DND-41 (cell line): ENCODE data around the gene PAK2.

Experiments
- ATAC-seq: fragments of 200-7000 bp; cut with Tn5 transposase; 3 replicates; pipeline ENCODE4 v1.9.1; 2021; ENCODE audit warnings: low read depth; ENCODE audit not compliant: insufficient read depth
- DNase-seq: peaks from one replicate; pipeline ENCODE4 v3.0.0-alpha.2; 2020
- H2AFZ ChIP-seq: 2 replicates; pipeline ENCODE4 v1.6.0; 2012; ENCODE audit warnings: low read depth, low read length
- H3K27ac ChIP-seq: 2 replicates; pipeline ENCODE4 v1.5.1; 2012; ENCODE audit warnings: low read length, inconsistent platforms
- H3K27me3 ChIP-seq: fragments of 200-600 bp; sonication (generic); 2 replicates; pipeline ENCODE4 v1.6.0; 2012; ENCODE audit warnings: low read length, mild to moderate bottlenecking, inconsistent platforms; ENCODE audit not compliant: insufficient read depth, poor library complexity
- H3K36me3 ChIP-seq: 2 replicates; pipeline ENCODE4 v1.5.1; 2012; ENCODE audit warnings: low read length, inconsistent platforms; ENCODE audit not compliant: insufficient read depth
- H3K4me1 ChIP-seq: 2 replicates; pipeline ENCODE4 v1.5.1; 2012; ENCODE audit warnings: mild to moderate bottlenecking, low read length; ENCODE audit not compliant: insufficient read depth
- H3K4me2 ChIP-seq: 2 replicates; pipeline ENCODE4 v1.6.0; 2012; ENCODE audit warnings: mild to moderate bottlenecking, moderate library complexity, low read length, inconsistent platforms; ENCODE audit not compliant: insufficient read depth
- H3K4me3 ChIP-seq, 2 experiments: fragments of 200-600 bp in 1 of 2; shearing (Covaris generic) in 1 of 2; 2 replicates each; pipeline ENCODE4 v1.5.1; 2012 to 2016; ENCODE audit warnings: inconsistent platforms in 2 of 2, low read length in 2 of 2, mild to moderate bottlenecking in 2 of 2, low read depth in 1 of 2, moderate library complexity in 1 of 2
- H3K79me2 ChIP-seq: 2 replicates; pipeline ENCODE4 v1.6.0; 2012; ENCODE audit warnings: low read length, inconsistent platforms; ENCODE audit not compliant: insufficient read depth
- H3K9ac ChIP-seq: 2 replicates; pipeline ENCODE4 v1.6.0; 2012; ENCODE audit warnings: low read depth, mild to moderate bottlenecking, inconsistent platforms, low read length, moderate library complexity
- H3K9me3 ChIP-seq: 2 replicates; pipeline ENCODE4 v1.5.1; 2012; ENCODE audit warnings: low read length, moderate library complexity, mild to moderate bottlenecking, inconsistent platforms; ENCODE audit not compliant: insufficient read depth, severe bottlenecking
- H4K20me1 ChIP-seq: 2 replicates; pipeline ENCODE4 v1.6.0; 2012; ENCODE audit warnings: low read length; ENCODE audit not compliant: insufficient read depth
- EZH2 ChIP-seq: IDR thresholded peaks from 3 replicates; pipeline ENCODE4 v1.6.1; 2012; ENCODE audit warnings: borderline replicate concordance, low read depth, mild to moderate bottlenecking, moderate library complexity, low read length, inconsistent platforms; ENCODE audit not compliant: severe bottlenecking
- TF ChIP-seq, protein P1 (sequence below): IDR thresholded peaks from 2 replicates; pipeline ENCODE4 v1.5.1; 2012; ENCODE audit warnings: borderline replicate concordance, low read length, moderate library complexity, mild to moderate bottlenecking; ENCODE audit not compliant: poor library complexity, severe bottlenecking; ENCODE audit errors: extremely low read depth

Gene PAK2

DNA sequence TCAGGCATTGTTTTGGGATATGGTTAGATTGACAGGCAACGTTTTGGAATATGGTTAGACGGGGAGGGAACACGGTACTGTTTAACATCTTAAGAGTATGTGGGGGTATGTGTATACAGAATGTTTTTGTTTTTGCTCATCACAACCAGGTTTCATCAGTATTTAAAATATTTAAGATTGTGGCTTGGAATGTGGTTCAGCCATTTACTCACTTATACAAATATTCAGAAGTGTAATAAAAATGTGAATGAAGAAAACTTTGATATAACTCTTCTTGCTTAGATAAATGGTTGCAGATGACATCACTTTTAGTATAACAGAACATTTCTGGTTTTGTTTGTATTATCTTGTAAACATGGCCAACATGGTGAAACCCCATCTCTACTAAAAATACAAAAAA, 3.9 kb upstream of the PAK2 start:
- Histone ChIP-seq H3K9me3 (no peaks in the 10 kb centered on the region), H3K4me3 (no peak overlapping the region), H3K4me1 (peaks cover 5% of the 10 kb centered on the region; the same call in 1 of the 2 replicates), H3K4me2 (no peak overlapping the region), H3K27ac (no peak overlapping the region), H4K20me1 (peaks cover 4% of the 10 kb centered on the region; the same call in 1 of the 2 replicates), H3K27me3 (no peaks in the 10 kb centered on the region), H3K79me2 (peaks cover 11% of the 10 kb centered on the region), H3K36me3 (peaks cover 26% of the 10 kb centered on the region), H3K9ac (no peak overlapping the region), H2AFZ (no peak overlapping the region)
- TF ChIP-seq, protein P1, sequence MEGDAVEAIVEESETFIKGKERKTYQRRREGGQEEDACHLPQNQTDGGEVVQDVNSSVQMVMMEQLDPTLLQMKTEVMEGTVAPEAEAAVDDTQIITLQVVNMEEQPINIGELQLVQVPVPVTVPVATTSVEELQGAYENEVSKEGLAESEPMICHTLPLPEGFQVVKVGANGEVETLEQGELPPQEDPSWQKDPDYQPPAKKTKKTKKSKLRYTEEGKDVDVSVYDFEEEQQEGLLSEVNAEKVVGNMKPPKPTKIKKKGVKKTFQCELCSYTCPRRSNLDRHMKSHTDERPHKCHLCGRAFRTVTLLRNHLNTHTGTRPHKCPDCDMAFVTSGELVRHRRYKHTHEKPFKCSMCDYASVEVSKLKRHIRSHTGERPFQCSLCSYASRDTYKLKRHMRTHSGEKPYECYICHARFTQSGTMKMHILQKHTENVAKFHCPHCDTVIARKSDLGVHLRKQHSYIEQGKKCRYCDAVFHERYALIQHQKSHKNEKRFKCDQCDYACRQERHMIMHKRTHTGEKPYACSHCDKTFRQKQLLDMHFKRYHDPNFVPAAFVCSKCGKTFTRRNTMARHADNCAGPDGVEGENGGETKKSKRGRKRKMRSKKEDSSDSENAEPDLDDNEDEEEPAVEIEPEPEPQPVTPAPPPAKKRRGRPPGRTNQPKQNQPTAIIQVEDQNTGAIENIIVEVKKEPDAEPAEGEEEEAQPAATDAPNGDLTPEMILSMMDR, result no peak
- TF ChIP-seq EZH2, result no peak
- ATAC-seq (no peak), DNase-seq (no peak)

DNA sequence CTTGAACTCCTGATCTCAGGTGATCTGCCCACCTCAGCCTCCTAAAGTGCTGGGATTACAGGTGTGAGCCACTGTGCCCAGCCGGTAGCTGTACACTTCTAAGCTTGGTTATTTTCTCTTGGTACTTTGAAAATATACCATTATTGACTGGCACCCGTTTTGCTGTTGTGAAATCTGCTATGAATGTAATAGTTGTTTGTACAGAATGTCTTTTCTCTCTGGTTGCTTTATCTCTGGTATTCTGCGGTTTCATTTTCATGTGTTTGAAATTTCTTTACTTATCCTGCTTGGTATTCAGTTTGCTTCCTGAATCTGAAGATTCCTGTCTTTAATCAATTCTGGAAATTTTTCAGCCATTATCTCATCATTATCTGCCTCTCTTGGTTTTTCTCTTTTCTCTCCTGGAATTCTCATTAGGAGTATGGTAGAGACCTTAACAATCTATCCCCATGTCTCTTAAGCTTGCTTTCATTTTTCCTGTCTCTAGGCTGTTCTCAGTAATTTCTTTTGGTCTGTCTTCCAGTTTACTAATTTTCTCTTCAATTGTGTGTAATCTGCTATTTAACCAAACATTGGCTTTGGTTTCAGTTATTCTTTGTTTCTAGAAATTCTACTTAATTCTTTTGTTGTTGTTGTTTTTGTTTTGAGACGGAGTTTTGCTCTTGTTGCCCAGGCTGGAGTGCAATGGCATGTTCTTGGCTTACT, 2.8 kb upstream of the PAK2 start:
- Histone ChIP-seq H2AFZ (no peak overlapping the region), H3K27me3 (no peaks in the 10 kb centered on the region), H3K4me1 (peaks cover 13% of the 10 kb centered on the region), H3K4me3 (no peak overlapping the region), H3K79me2 (peaks cover 22% of the 10 kb centered on the region), H3K4me2 (no peak overlapping the region), H3K27ac (no peak overlapping the region), H3K9me3 (no peaks in the 10 kb centered on the region), H3K36me3 (peaks cover 21% of the 10 kb centered on the region), H4K20me1 (peaks cover 15% of the 10 kb centered on the region), H3K9ac (no peak overlapping the region)
- TF ChIP-seq, protein P1, result no peak
- TF ChIP-seq EZH2, result no peak
- ATAC-seq, result no peak
- DNase-seq, result no peak

DNA sequence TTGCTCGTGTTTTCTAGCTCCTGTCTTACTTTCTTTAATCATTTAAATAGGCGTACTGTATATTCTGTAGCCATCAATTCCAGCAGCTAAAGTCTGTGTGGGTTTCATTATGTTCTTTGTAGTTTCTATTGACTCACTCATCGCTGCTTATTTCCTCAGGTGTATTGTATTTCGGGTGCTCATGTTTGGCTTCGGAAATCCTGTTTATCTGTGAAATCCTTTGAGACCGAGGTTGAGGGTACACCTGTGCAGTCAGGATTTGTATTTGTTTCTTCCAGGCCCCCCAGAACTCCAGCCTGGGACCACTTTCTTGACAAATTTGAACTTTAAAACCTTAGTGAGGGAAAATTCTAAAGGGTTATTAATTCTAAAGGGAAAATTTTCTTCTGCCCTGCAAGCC, 2.0 kb upstream of the PAK2 start:
- no peaks in the 10 kb centered on the region for H3K27me3 ChIP-seq
- no peak for DNase-seq
- H3K79me2 ChIP-seq, result peaks cover 30% of the 10 kb centered on the region

More for the DNA sequence above, 2.0 kb upstream of the PAK2 start:
- Histone ChIP-seq H4K20me1 (peaks cover 16% of the 10 kb centered on the region), H3K36me3 (peaks cover 19% of the 10 kb centered on the region), H3K9ac (no peak overlapping the region), H2AFZ (no peak overlapping the region), H3K4me1 (peaks cover 18% of the 10 kb centered on the region), H3K4me2 (no peak overlapping the region), H3K4me3 (no peak overlapping the region), H3K27ac (no peak overlapping the region), H3K9me3 (no peaks in the 10 kb centered on the region)
- no peak for TF ChIP-seq EZH2
- TF ChIP-seq, protein P1, result no peak
- no peak for ATAC-seq
